Hepatocyte (in vitro differentiated cells): ENCODE measurements around the gene SUGCT. TPM values are rescaled to one million over a fixed set of nuclear protein-coding genes. Genes with fewer than 3 reads are reported as not detected.
A peak's percentile ranks its signal among the peaks of the same experiment; 100 is the strongest.

Experiments used
- DNase-seq: peaks from one replicate; pipeline ENCODE4 v3.0.0-alpha.2; 2016; ENCODE audit warnings: low spot score
- H2AFZ ChIP-seq: fragments of 200-600 bp; sonication (generic); 2 replicates; pipeline ENCODE4 v1.6.0; 2016; ENCODE audit warnings: antibody characterized with exemption, mild to moderate bottlenecking
- H3K27ac ChIP-seq: fragments of 200-600 bp; sonication (generic); 2 replicates; pipeline ENCODE4 v1.5.1; 2016; ENCODE audit warnings: mild to moderate bottlenecking
- H3K27me3 ChIP-seq: fragments of 200-600 bp; sonication (generic); 2 replicates; pipeline ENCODE4 v1.6.1; 2016
- H3K36me3 ChIP-seq: fragments of 200-600 bp; sonication (generic); replicated peaks from 2 replicates; pipeline ENCODE4 v1.5.1; 2016; ENCODE audit warnings: low read depth; ENCODE audit not compliant: insufficient read depth
- H3K4me1 ChIP-seq: fragments of 200-600 bp; sonication (generic); 2 replicates; pipeline ENCODE4 v1.5.1; 2016; ENCODE audit warnings: mild to moderate bottlenecking, moderate library complexity; ENCODE audit not compliant: insufficient read depth
- H3K4me2 ChIP-seq: fragments of 200-600 bp; sonication (generic); 2 replicates; pipeline ENCODE4 v1.6.0; 2016
- H3K4me3 ChIP-seq: fragments of 200-600 bp; sonication (generic); 2 replicates; pipeline ENCODE4 v1.5.1; 2016; ENCODE audit warnings: mild to moderate bottlenecking
- H3K79me2 ChIP-seq: fragments of 200-600 bp; sonication (generic); 2 replicates; pipeline ENCODE4 v1.6.0; 2017; ENCODE audit warnings: mild to moderate bottlenecking
- H3K9me2 ChIP-seq: fragments of 200-600 bp; sonication (generic); replicated peaks from 2 replicates; pipeline ENCODE4 v1.6.0; 2017; ENCODE audit warnings: mild to moderate bottlenecking; ENCODE audit not compliant: insufficient read depth
- H3K9me3 ChIP-seq: fragments of 200-600 bp; sonication (generic); 2 replicates; pipeline ENCODE4 v1.5.1; 2016; ENCODE audit warnings: low read depth, mild to moderate bottlenecking
- H4K20me1 ChIP-seq: fragments of 200-600 bp; sonication (generic); 2 replicates; pipeline ENCODE4 v1.6.0; 2016; ENCODE audit warnings: mild to moderate bottlenecking; ENCODE audit not compliant: insufficient read depth, poor library complexity, severe bottlenecking
- EZH2 ChIP-seq: fragments of 200-600 bp; sonication (generic); IDR thresholded peaks from 2 replicates; pipeline ENCODE4 v1.6.1; 2016; ENCODE audit warnings: antibody characterized with exemption, mild to moderate bottlenecking, borderline replicate concordance
- EZH2phosphoT487 ChIP-seq: fragments of 200-600 bp; sonication (generic); IDR thresholded peaks from one replicate; pipeline ENCODE4 v1.6.1; 2018; ENCODE audit warnings: antibody characterized with exemption, mild to moderate bottlenecking, low read depth, moderate library complexity; ENCODE audit not compliant: unreplicated experiment, severe bottlenecking
- WGBS: methylation state at CpG from one replicate; pipeline ENCODE4 v1.1.6; 2016; ENCODE audit warnings: low lambda C conversion rate; ENCODE audit errors: missing lambda C conversion rate; 5-methylcytosine and 5-hydroxymethylcytosine counted together
- polyA plus RNA-seq: library from polyadenylated mRNA; unstranded; fragments of >200 nt; fragmentation: Nextera tagmentation; extraction: Ambion mirVana; gene quantifications from 2 replicates; pipeline ENCODE4 v1.2.1, GENCODE V29; 2016
- total RNA-seq: library from RNA; depleted of rRNA; stranded (reverse); fragments of >200 nt; gene quantifications from 2 replicates; pipeline ENCODE4 v1.2.3, GENCODE V29; 2014
- TF ChIP-seq, protein P1 (sequence below): fragments of 200-600 bp; sonication (generic); IDR thresholded peaks from 2 replicates; pipeline ENCODE4 v1.5.1; 2016; ENCODE audit warnings: antibody characterized with exemption, mild to moderate bottlenecking; ENCODE audit not compliant: poor library complexity

Gene SUGCT
- total and polyA plus RNA-seq, 2 experiments from 2014 or later: 5.1 to 12.0 TPM

DNA sequence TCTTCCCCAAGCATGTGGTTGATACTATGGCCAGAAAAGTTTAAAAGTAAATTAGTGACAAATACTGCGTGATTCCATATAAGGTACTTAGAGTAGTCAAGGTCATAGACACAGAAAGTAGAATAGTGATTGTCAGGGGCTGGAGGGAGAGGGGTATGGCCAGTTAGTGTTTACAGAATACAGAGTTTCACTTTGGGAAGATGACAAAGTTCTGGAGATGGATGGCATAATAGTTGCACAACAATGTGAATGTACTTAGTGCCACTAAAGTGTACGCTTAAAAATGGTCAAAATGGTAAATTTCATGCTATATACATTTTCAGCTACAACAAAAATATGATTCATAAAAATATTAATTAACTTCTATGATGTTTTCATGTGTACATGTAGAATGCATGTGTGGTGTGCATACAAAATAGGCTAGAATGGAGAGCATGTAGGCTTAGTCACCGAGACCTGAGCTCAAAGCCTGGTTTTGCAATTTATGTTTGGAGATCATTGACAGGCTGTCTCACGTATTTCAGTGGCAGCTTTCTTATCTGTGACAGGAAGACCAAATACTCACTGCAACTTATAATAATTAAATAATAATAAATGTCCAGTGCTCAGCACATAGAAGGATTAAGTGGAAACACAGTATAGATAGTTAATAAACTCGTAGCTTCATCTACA is 625.6 kb downstream of the SUGCT start:
- no peak overlapping the region for H3K4me2 ChIP-seq
- no peaks in the 10 kb centered on the region for H3K79me2 ChIP-seq
- no peaks in the 10 kb centered on the region for H3K9me2 ChIP-seq
- no peaks in the 10 kb centered on the region for H3K9me3 ChIP-seq
- no peaks in the 10 kb centered on the region for H3K27me3 ChIP-seq
- H3K4me3 ChIP-seq: no peak overlapping the region
- DNase-seq: peak; percentile 24
- peaks cover 4% of the 10 kb centered on the region for H3K4me1 ChIP-seq
- no peak overlapping the region for H3K27ac ChIP-seq
- TF ChIP-seq, protein P1, sequence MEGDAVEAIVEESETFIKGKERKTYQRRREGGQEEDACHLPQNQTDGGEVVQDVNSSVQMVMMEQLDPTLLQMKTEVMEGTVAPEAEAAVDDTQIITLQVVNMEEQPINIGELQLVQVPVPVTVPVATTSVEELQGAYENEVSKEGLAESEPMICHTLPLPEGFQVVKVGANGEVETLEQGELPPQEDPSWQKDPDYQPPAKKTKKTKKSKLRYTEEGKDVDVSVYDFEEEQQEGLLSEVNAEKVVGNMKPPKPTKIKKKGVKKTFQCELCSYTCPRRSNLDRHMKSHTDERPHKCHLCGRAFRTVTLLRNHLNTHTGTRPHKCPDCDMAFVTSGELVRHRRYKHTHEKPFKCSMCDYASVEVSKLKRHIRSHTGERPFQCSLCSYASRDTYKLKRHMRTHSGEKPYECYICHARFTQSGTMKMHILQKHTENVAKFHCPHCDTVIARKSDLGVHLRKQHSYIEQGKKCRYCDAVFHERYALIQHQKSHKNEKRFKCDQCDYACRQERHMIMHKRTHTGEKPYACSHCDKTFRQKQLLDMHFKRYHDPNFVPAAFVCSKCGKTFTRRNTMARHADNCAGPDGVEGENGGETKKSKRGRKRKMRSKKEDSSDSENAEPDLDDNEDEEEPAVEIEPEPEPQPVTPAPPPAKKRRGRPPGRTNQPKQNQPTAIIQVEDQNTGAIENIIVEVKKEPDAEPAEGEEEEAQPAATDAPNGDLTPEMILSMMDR: no peak
- TF ChIP-seq EZH2 (no peak), EZH2phosphoT487 (no peak)
- no peak overlapping the region for H2AFZ ChIP-seq
- WGBS: 71% methylated on average over 5 of the region's 5 CpGs
- H4K20me1 ChIP-seq: no peaks in the 10 kb centered on the region
- no peaks in the 10 kb centered on the region for H3K36me3 ChIP-seq

DNA sequence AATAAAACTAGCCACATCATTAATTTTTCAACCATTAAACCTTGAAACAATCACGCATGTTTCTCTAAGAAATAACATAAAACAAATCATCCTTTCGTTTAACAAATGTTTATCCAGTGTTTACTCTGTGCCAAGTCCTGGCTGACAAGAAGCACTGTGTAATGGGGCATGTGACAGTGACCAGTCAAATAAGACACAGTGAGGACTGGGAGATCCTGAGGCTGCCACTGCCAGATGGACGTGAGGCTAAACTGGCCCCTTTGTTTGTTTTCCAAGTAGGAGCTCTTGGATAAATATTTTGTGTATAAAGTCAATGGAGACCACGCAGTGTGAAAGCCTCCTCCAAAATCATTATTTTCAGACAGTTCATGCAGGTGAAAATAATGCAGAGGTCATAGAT is 626.2 kb downstream of the SUGCT start:
- no peaks in the 10 kb centered on the region for H3K27me3 ChIP-seq
- H3K36me3 ChIP-seq: no peaks in the 10 kb centered on the region
- no peaks in the 10 kb centered on the region for H3K79me2 ChIP-seq
- TF ChIP-seq, protein P1: no peak
- no peak for TF ChIP-seq EZH2phosphoT487
- DNase-seq: no peak
- H3K27ac ChIP-seq: no peak overlapping the region
- H2AFZ ChIP-seq: no peak overlapping the region
- no peak overlapping the region for H3K4me2 ChIP-seq
- H3K9me2 ChIP-seq: no peaks in the 10 kb centered on the region
- no peaks in the 10 kb centered on the region for H4K20me1 ChIP-seq
- peaks cover 4% of the 10 kb centered on the region for H3K4me1 ChIP-seq
- H3K9me3 ChIP-seq: no peaks in the 10 kb centered on the region
- 33% methylated on average over 4 of the region's 4 CpGs for WGBS
- no peak overlapping the region for H3K4me3 ChIP-seq

DNA sequence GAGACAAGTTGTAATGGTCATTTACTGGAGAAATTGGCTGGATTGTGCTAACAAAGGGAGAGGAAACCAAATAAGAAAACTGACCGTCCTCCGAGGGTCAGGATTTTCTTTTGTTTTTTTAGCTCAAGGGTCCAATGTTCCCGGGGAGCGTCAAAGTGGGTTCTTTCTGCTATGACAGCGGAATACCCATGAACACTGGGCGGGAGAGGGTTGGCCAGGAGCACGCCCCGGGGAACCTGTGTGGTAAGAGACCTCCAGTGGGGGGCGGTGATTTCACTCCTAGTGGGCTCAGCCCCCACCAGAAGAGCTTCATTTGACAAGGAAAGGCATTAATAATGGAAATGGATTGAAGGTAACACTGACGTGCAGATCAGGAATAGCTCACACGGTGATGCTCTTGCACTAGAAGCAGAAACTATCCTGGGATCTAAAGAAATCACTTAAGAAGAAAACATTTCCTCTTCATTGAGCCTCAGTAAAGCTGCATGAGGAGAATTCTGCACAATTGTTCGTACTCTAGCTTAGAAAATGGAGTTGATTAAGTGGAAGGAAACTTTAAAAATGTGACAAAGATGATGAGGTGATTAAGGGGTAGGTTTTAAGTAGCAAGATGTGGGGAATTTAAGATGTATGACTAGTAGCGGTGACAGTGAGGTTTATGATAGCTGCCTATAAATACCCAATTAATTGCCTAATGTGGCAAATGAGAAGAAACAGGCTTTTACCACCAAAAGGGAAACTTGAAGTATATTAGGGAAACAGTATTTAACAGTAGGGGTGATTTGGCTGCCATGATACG is 627.2 kb downstream of the SUGCT start:
- Histone ChIP-seq H3K27me3 (no peaks in the 10 kb centered on the region), H4K20me1 (no peaks in the 10 kb centered on the region), H3K4me1 (peaks cover 4% of the 10 kb centered on the region), H3K9me3 (no peaks in the 10 kb centered on the region), H3K79me2 (no peaks in the 10 kb centered on the region), H3K27ac (no peak overlapping the region), H3K9me2 (no peaks in the 10 kb centered on the region), H3K4me3 (no peak overlapping the region), H3K36me3 (no peaks in the 10 kb centered on the region), H2AFZ (no peak overlapping the region), H3K4me2 (no peak overlapping the region)
- no peak for DNase-seq
- 74% methylated on average over 14 of the region's 14 CpGs for WGBS
- TF ChIP-seq, protein P1: peak; percentile 36
- TF ChIP-seq EZH2phosphoT487: no peak
